HepG2 (cell line): ENCODE results near the gene ETFB. TPM values are rescaled to one million over a fixed set of nuclear protein-coding genes. Genes with fewer than 3 reads are reported as not detected.

Source experiments
- ARNTL ChIP-seq: sonication (generic); formaldehyde crosslinking; IDR thresholded peaks from 2 replicates; pipeline ENCODE4 v1.4.0; 2020; ENCODE audit warnings: mild to moderate bottlenecking, missing genetic modification reagents
- EED ChIP-seq: sonication (generic); formaldehyde crosslinking; IDR thresholded peaks from 2 replicates; pipeline ENCODE4 v1.5.0; 2020; ENCODE audit warnings: mild to moderate bottlenecking, missing genetic modification reagents
- FOXA3 ChIP-seq: IDR thresholded peaks from 2 replicates; pipeline ENCODE4 v1.6.1; 2016; ENCODE audit warnings: missing genetic modification reagents, missing compliant biosample characterization
- FOXK1 ChIP-seq: sonication (generic); formaldehyde crosslinking; IDR thresholded peaks from 2 replicates; pipeline ENCODE4 v1.4.0; 2020; ENCODE audit warnings: low read depth, missing genetic modification reagents, borderline replicate concordance
- IRF2 ChIP-seq: IDR thresholded peaks from 2 replicates; pipeline ENCODE4 v1.6.1; 2018; ENCODE audit warnings: missing genetic modification reagents, missing compliant biosample characterization
- NFKB2 ChIP-seq: sonication (generic); formaldehyde crosslinking; IDR thresholded peaks from 2 replicates; pipeline ENCODE4 v1.4.0; 2020; ENCODE audit warnings: missing genetic modification reagents, borderline replicate concordance
- NONO ChIP-seq, 2 experiments: fragments of 450-650 bp in 1 of 2; sonication (generic) in 1 of 2; formaldehyde crosslinking in 1 of 2; IDR thresholded peaks in 1 of 2; conservative IDR thresholded peaks in 1 of 2; 2 replicates each; pipeline versions ENCODE4 v1.6.1 to v1.8.0; 2017 to 2022; ENCODE audit warnings: mild to moderate bottlenecking in 1 of 2, missing genetic modification reagents in 1 of 2, moderate library complexity in 1 of 2
- RXRB ChIP-seq: IDR thresholded peaks from 2 replicates; pipeline ENCODE4 v1.6.1; 2016; ENCODE audit warnings: borderline replicate concordance, missing genetic modification reagents, missing compliant biosample characterization
- TARDBP ChIP-seq: sonication (generic); formaldehyde crosslinking; IDR thresholded peaks from 2 replicates; pipeline ENCODE4 v1.8.0; 2022; ENCODE audit warnings: mild to moderate bottlenecking, missing genetic modification reagents
- TBX3 ChIP-seq: fragments of 450-650 bp; IDR thresholded peaks from 2 replicates; pipeline ENCODE4 v1.6.1; 2017; ENCODE audit warnings: antibody characterized with exemption, mild to moderate bottlenecking, inconsistent platforms, borderline replicate concordance
- TRIM24 ChIP-seq: sonication (generic); formaldehyde crosslinking; IDR thresholded peaks from 2 replicates; pipeline ENCODE4 v1.8.0; 2022; ENCODE audit warnings: mild to moderate bottlenecking, missing genetic modification reagents
- XRCC5 ChIP-seq: fragments of 200-400 bp; formaldehyde crosslinking; optimal IDR thresholded peaks from 2 replicates; pipeline ENCODE3; 2017; ENCODE audit warnings: mild to moderate bottlenecking, low read length
- ZBTB42 ChIP-seq: sonication (generic); formaldehyde crosslinking; IDR thresholded peaks from 2 replicates; pipeline ENCODE4 v1.5.0; 2020; ENCODE audit warnings: mild to moderate bottlenecking, missing genetic modification reagents
- ZNF430 ChIP-seq: sonication (generic); formaldehyde crosslinking; IDR thresholded peaks from 2 replicates; pipeline ENCODE4 v1.9.0; 2021; ENCODE audit warnings: mild to moderate bottlenecking, missing genetic modification reagents
- polyA plus RNA-seq, 8 experiments: library from polyadenylated mRNA; depleted of rRNA in 3 of 8; stranded (reverse) in 7 of 8; unstranded in 1 of 8; fragments of >200 nt; fragmentation: Illumina TruSeq in 4 of 8; extraction: Trizol in 4 of 8; gene quantifications; 2 replicates each; pipeline versions ENCODE4 v1.2.1 to v1.2.3, GENCODE V29; 2011 to 2016; ENCODE audit warnings: low read depth in 4 of 8, missing spikeins in 1 of 8, mixed read lengths in 1 of 8; ENCODE audit not compliant: insufficient read depth in 1 of 8
- total RNA-seq, 5 experiments: library from RNA; depleted of rRNA; stranded (reverse); fragments of >200 nt; fragmentation: Illumina TruSeq; extraction: Trizol; gene quantifications; 2 replicates each; pipeline ENCODE4 v1.2.3, GENCODE V29; 2016; ENCODE audit warnings: low read depth in 1 of 5
- TF ChIP-seq, protein P1 (sequence below): sonication (generic); formaldehyde crosslinking; IDR thresholded peaks from 2 replicates; pipeline ENCODE4 v1.8.1; 2023; ENCODE audit warnings: mild to moderate bottlenecking, moderate library complexity, missing genetic modification reagents
- TF ChIP-seq, protein P2 (sequence below): sonication (generic); formaldehyde crosslinking; IDR thresholded peaks from 2 replicates; pipeline ENCODE4 v1.5.0; 2020; ENCODE audit warnings: mild to moderate bottlenecking, missing genetic modification reagents, borderline replicate concordance
- TF ChIP-seq, protein P3 (sequence below): sonication (generic); formaldehyde crosslinking; conservative IDR thresholded peaks from 2 replicates; pipeline ENCODE4 v1.4.0; 2020; ENCODE audit warnings: missing genetic modification reagents

Gene ETFB
- total and polyA plus RNA-seq, 2 of the 13 experiments (the other 11 are each of a cell fraction or from before 2014, with no cell fraction given) = 678 to 1,314 TPM

GRCh38 chr19:51356159-51356801, 9.9 kb downstream of the ETFB start (continued):
- TF ChIP-seq, protein P1, sequence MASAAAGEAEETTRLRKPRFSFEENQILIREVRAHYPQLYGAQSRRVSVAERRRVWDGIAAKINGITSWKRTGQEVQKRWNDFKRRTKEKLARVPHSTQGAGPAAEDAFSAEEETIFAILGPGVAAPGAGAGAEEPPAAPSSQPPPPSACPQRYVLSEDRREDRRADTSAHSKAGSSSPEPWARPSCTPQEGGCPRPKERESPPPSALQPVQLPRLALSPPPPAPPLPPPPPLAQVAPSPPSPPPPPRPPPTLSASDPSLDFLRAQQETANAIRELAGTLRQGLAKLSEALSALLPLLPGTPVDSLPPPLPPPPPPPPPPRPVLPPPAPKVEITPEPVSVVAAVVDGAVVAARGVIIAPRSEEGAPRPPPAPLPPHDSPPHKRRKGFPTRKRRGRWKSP (CRISPR knock-in tag) = 0 out of 2 replicates have a peak, but pooled peaks have one; percentile 22
- peak; percentile 46; the same call in 1 of the 2 replicates for TF ChIP-seq TBX3
- no peak for TF ChIP-seq EED
- no peak for TF ChIP-seq ZBTB42 (CRISPR knock-in tag)
- TF ChIP-seq ARNTL (CRISPR knock-in tag) = peak; percentile 98
- TF ChIP-seq IRF2 (CRISPR knock-in tag) = 0 out of 2 replicates have a peak, but pooled peaks have one; percentile 44
- peak; percentile 97 for TF ChIP-seq RXRB (CRISPR knock-in tag)
- TF ChIP-seq FOXK1 (CRISPR knock-in tag) = peak; percentile 80; the same call in 1 of the 2 replicates
- TF ChIP-seq, protein P2, sequence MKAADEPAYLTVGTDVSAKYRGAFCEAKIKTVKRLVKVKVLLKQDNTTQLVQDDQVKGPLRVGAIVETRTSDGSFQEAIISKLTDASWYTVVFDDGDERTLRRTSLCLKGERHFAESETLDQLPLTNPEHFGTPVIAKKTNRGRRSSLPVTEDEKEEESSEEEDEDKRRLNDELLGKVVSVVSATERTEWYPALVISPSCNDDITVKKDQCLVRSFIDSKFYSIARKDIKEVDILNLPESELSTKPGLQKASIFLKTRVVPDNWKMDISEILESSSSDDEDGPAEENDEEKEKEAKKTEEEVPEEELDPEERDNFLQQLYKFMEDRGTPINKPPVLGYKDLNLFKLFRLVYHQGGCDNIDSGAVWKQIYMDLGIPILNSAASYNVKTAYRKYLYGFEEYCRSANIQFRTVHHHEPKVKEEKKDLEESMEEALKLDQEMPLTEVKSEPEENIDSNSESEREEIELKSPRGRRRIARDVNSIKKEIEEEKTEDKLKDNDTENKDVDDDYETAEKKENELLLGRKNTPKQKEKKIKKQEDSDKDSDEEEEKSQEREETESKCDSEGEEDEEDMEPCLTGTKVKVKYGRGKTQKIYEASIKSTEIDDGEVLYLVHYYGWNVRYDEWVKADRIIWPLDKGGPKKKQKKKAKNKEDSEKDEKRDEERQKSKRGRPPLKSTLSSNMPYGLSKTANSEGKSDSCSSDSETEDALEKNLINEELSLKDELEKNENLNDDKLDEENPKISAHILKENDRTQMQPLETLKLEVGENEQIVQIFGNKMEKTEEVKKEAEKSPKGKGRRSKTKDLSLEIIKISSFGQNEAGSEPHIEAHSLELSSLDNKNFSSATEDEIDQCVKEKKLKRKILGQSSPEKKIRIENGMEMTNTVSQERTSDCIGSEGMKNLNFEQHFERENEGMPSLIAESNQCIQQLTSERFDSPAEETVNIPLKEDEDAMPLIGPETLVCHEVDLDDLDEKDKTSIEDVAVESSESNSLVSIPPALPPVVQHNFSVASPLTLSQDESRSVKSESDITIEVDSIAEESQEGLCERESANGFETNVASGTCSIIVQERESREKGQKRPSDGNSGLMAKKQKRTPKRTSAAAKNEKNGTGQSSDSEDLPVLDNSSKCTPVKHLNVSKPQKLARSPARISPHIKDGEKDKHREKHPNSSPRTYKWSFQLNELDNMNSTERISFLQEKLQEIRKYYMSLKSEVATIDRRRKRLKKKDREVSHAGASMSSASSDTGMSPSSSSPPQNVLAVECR (CRISPR knock-in tag) = peak; percentile 45; the same call in 1 of the 2 replicates
- TF ChIP-seq NONO (IDR thresholded peaks at IDR 0.05) = no peak
- 0 out of 2 replicates have a peak, but pooled peaks have one; percentile 37 for TF ChIP-seq NONO (CRISPR knock-in tag; conservative IDR thresholded peaks at IDR 0.05)
- peak; percentile 72 for TF ChIP-seq FOXA3
- peak; percentile 69; the same call in 1 of the 2 replicates for TF ChIP-seq TRIM24
- TF ChIP-seq, protein P3, sequence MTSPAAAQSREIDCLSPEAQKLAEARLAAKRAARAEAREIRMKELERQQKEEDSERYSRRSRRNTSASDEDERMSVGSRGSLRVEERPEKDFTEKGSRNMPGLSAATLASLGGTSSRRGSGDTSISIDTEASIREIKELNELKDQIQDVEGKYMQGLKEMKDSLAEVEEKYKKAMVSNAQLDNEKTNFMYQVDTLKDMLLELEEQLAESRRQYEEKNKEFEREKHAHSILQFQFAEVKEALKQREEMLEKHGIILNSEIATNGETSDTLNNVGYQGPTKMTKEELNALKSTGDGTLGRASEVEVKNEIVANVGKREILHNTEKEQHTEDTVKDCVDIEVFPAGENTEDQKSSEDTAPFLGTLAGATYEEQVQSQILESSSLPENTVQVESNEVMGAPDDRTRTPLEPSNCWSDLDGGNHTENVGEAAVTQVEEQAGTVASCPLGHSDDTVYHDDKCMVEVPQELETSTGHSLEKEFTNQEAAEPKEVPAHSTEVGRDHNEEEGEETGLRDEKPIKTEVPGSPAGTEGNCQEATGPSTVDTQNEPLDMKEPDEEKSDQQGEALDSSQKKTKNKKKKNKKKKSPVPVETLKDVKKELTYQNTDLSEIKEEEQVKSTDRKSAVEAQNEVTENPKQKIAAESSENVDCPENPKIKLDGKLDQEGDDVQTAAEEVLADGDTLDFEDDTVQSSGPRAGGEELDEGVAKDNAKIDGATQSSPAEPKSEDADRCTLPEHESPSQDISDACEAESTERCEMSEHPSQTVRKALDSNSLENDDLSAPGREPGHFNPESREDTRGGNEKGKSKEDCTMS (CRISPR knock-in tag) = no peak
- TF ChIP-seq NFKB2 (CRISPR knock-in tag) = no peak
- 0 out of 2 replicates have a peak, but pooled peaks have one; percentile 58 for TF ChIP-seq TARDBP
- peak; percentile 15 for TF ChIP-seq XRCC5
- TF ChIP-seq ZNF430 = peak; percentile 70
